Measurements from ENCODE around the gene B3GALT4. TPM values are rescaled to one million over a fixed set of nuclear protein-coding genes. Genes with fewer than 3 reads are reported as not detected.
A peak's percentile ranks its signal among the peaks of the same experiment; 100 is the strongest.

B3GALT4 gene
- total RNA-seq, 1 experiment from 2014 or later = 18.2 TPM

DNA sequence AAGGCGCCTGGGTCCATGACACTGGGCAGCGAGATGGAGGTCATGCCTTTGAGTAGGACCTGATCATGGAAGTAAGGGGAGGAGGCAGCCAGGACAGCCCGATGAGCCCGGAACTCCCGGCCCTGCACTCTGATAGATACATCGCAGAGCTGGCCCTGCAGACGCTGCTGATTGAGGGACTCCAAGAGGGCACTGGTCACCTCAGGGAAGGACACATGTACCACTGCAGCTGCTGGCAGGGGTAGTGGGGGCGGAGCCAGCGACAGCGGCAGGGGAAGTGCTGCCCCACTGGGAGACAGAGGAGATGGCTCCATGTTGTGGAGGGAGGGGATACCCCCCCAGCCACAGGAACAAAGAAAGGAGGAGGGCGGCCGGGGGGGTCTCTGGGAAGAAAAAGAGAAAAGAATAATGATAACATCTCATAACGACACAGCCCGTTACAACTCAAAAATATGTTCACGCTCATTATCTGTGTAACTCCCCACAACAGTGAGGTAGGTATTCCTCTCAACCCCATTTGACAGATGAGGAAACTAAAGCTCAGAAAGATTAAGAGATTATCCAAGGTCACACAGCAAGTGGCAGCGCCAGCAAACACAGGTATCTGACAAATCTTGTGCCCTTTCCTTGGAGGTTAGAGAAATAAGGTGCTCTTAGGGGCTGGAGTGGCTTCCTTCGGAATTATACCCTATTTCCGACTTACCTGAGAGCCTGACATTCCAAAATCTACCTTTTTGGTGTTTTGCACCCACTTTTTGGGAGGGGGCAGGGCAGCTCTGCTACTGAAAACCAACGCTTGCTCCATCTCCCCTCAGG lies 39.9 kb downstream of the B3GALT4 start:
- CTCF ChIA-PET = interaction anchor here (0.6 to 2.4 kb wide), 5 partner anchors 56 to 507 kb away, joined by 3 to 10 read pairs (median 3); partner anchors contain the start of gene BAK1
- no peaks in the 10 kb centered on the region for H3K27me3 Mint-ChIP-seq (ENCODE audit: unreplicated experiment)
- TF ChIP-seq, protein P1, sequence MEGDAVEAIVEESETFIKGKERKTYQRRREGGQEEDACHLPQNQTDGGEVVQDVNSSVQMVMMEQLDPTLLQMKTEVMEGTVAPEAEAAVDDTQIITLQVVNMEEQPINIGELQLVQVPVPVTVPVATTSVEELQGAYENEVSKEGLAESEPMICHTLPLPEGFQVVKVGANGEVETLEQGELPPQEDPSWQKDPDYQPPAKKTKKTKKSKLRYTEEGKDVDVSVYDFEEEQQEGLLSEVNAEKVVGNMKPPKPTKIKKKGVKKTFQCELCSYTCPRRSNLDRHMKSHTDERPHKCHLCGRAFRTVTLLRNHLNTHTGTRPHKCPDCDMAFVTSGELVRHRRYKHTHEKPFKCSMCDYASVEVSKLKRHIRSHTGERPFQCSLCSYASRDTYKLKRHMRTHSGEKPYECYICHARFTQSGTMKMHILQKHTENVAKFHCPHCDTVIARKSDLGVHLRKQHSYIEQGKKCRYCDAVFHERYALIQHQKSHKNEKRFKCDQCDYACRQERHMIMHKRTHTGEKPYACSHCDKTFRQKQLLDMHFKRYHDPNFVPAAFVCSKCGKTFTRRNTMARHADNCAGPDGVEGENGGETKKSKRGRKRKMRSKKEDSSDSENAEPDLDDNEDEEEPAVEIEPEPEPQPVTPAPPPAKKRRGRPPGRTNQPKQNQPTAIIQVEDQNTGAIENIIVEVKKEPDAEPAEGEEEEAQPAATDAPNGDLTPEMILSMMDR (IDR thresholded peaks at IDR 0.05; ENCODE audit: unreplicated experiment) = no peak
- BruUV-seq (replicated peaks) = no TSS peak
- DNase-seq = no peak
- H3K36me3 Mint-ChIP-seq (ENCODE audit: insufficient read depth, unreplicated experiment) = peaks cover 97% of the 10 kb centered on the region
- no peaks in the 10 kb centered on the region for H3K9me3 Mint-ChIP-seq (ENCODE audit: low read depth, unreplicated experiment)
- intact Hi-C loops (cut with micrococcal nuclease; ENCODE audit: unreplicated experiment) = loop anchor here (5.0 kb wide), 1 partner anchor 75 kb away; the partner anchor contains the start of gene KIFC1
- peak overlapping the region; percentile 78 for H3K27ac Mint-ChIP-seq (ENCODE audit: unreplicated experiment)
- peaks cover 70% of the 10 kb centered on the region for H3K4me1 Mint-ChIP-seq (ENCODE audit: low read depth, unreplicated experiment)
- H3K4me3 Mint-ChIP-seq (ENCODE audit: low read depth, unreplicated experiment) = peak overlapping the region; percentile 98

- Mint-ChIP-seq H3K27ac (ENCODE audit: unreplicated experiment) (peak overlapping the region; percentile 90), H3K27me3 (ENCODE audit: unreplicated experiment) (no peaks in the 10 kb centered on the region), H3K4me1 (ENCODE audit: low read depth, unreplicated experiment) (peaks cover 73% of the 10 kb centered on the region), H3K4me3 (ENCODE audit: low read depth, unreplicated experiment) (peak overlapping the region; percentile 98), H3K9me3 (ENCODE audit: low read depth, unreplicated experiment) (no peaks in the 10 kb centered on the region), H3K36me3 (ENCODE audit: insufficient read depth, unreplicated experiment) (peaks cover 97% of the 10 kb centered on the region)
- CTCF ChIA-PET = interaction anchor here (0.6 to 2.4 kb wide), 18 partner anchors 11 to 507 kb away, joined by 3 to 11 read pairs (median 4); partner anchors contain the start of genes BAK1, PFDN6, PHF1 and TAP2
- BruUV-seq (replicated peaks) = no TSS peak
- no peak for DNase-seq
- TF ChIP-seq, protein P1 (IDR thresholded peaks at IDR 0.05; ENCODE audit: unreplicated experiment) = no peak
- intact Hi-C loops (cut with micrococcal nuclease; ENCODE audit: unreplicated experiment) = loop anchor here (5.0 kb wide), 1 partner anchor 75 kb away; the partner anchor contains the start of gene KIFC1
These were observed 40.4 kb downstream of the B3GALT4 start for GRCh38 chr6:33317419-33317668.

- Mint-ChIP-seq H3K27me3 (ENCODE audit: unreplicated experiment) (no peaks in the 10 kb centered on the region), H3K27ac (ENCODE audit: unreplicated experiment) (peak within 1 kb of the TSS; percentile 90), H3K4me1 (ENCODE audit: low read depth, unreplicated experiment) (peaks cover 75% of the 10 kb centered on the region), H3K4me3 (ENCODE audit: low read depth, unreplicated experiment) (peak within 1 kb of the TSS; percentile 98), H3K9me3 (ENCODE audit: low read depth, unreplicated experiment) (no peaks in the 10 kb centered on the region), H3K36me3 (ENCODE audit: insufficient read depth, unreplicated experiment) (peaks cover 97% of the 10 kb centered on the region)
- CTCF ChIA-PET = interaction anchor here (0.6 to 2.4 kb wide), 21 partner anchors 11 to 479 kb away, joined by 3 to 11 read pairs (median 5); partner anchors contain the start of genes BAK1, PFDN6, PHF1 and TAP2
- peak; percentile 100 for DNase-seq
- no TSS peak for BruUV-seq (replicated peaks)
- TF ChIP-seq, protein P1 (IDR thresholded peaks at IDR 0.05; ENCODE audit: unreplicated experiment) = no peak
- intact Hi-C loops (cut with micrococcal nuclease; ENCODE audit: unreplicated experiment) = loop anchor here (5.0 kb wide), 1 partner anchor 74 kb away; the partner anchor contains the start of gene KIFC1
These were observed 40.9 kb downstream of the B3GALT4 start, which contains the start of gene ZBTB22 for GRCh38 chr6:33317669-33318425. ZBTB22 (minus strand) TSS chr6:33317744; CDS start chr6:33316916, 828 bp downstream.

DNA sequence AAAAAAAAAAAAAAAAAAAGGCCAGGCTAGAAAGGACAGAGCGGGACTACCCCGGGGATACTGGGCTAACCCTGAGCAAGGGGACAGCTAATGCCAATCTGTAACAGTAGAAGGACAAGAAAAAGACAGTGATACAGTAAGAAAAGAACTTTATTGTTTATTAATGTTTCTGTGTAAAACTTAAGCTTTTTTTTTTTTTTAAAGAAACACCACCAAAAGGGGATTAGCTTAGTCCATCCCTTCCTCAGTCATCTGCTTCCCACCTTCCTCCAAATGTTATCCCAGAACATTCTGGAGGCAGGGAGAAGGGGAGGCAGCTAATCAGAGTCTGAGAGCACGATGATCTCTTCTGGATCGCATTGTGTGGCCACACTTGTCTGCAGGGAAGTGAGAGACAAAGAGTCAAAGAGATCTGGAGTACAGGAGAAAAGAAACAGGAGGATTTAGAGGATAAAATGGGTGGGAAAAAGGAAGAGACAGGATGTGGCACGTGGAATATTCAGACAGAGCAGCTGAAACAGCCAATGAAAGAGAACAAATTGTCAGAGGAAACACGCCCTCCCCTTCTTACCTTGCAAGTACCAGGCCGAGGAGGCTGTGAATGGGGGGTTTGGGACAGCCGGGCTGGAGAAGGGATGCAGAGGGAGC lies 41.6 kb downstream of the B3GALT4 start:
- DNase-seq = no peak
- no TSS peak for BruUV-seq (replicated peaks)
- intact Hi-C loops (cut with micrococcal nuclease; ENCODE audit: unreplicated experiment) = loop anchor here (5.0 kb wide), 1 partner anchor 74 kb away; the partner anchor contains the start of gene KIFC1
- Mint-ChIP-seq H3K27me3 (ENCODE audit: unreplicated experiment) (no peaks in the 10 kb centered on the region), H3K4me3 (ENCODE audit: low read depth, unreplicated experiment) (peak overlapping the region; percentile 98), H3K36me3 (ENCODE audit: insufficient read depth, unreplicated experiment) (peaks cover 97% of the 10 kb centered on the region), H3K9me3 (ENCODE audit: low read depth, unreplicated experiment) (no peaks in the 10 kb centered on the region), H3K4me1 (ENCODE audit: low read depth, unreplicated experiment) (peaks cover 78% of the 10 kb centered on the region), H3K27ac (ENCODE audit: unreplicated experiment) (no peak overlapping the region)
- CTCF ChIA-PET = interaction anchor here (0.6 to 2.4 kb wide), 11 partner anchors 10 to 416 kb away, joined by 3 to 11 read pairs (median 7); partner anchors contain the start of genes BAK1, PFDN6, WDR46 and ZBTB9
- TF ChIP-seq, protein P1 (IDR thresholded peaks at IDR 0.05; ENCODE audit: unreplicated experiment) = no peak

Measured in Calu3 (cell line).